Vagina (tissue), 2 donors: Measurements from ENCODE around the gene TLE7.

Source experiments
- CTCF ChIP-seq, 3 experiments: fragments of 450-650 bp in 2 of 3; fragments of 200-600 bp in 1 of 3; sonication (generic) in 1 of 3; IDR thresholded peaks; one replicate each; pipeline ENCODE4 v1.5.1; 2017 to 2019; ENCODE audit warnings: antibody characterized with exemption in 3 of 3, mild to moderate bottlenecking in 2 of 3, moderate library complexity in 2 of 3
- POLR2A ChIP-seq, 2 donors: fragments of 450-650 bp; IDR thresholded peaks; one replicate each; pipeline ENCODE4 v1.6.1; 2017; ENCODE audit warnings: antibody characterized with exemption in 2 of 2, mild to moderate bottlenecking in 2 of 2, moderate library complexity in 2 of 2
- POLR2AphosphoS5 ChIP-seq, 2 donors: sonication (generic); formaldehyde crosslinking; IDR thresholded peaks; one replicate each; pipeline ENCODE4 v1.9.0; 2017; ENCODE audit warnings: antibody characterized with exemption in 2 of 2, mild to moderate bottlenecking in 2 of 2, low read depth in 1 of 2; ENCODE audit not compliant: insufficient read depth in 1 of 2

- TF ChIP-seq CTCF (IDR thresholded peaks at IDR 0.05) (no peak), POLR2AphosphoS5 (IDR thresholded peaks at IDR 0.05; ENCODE audit: insufficient read depth in 1 of 2, low read depth in 1 of 2) (no peak), POLR2A (IDR thresholded peaks at IDR 0.05) (no peak)
These were observed 14.9 kb upstream of the TLE7 start for GRCh38 chr16:71456801-71457200.
